GM21737 (cell line): ENCODE measurements around the gene SHQ1.
"Not testable (repeated sequence)": the region's sequence is repeated elsewhere in the genome, so short reads cannot be mapped to it uniquely, and the experiment has no call there.

Experiments used
- ATAC-seq: cut with Tn5 transposase; IDR thresholded peaks from one replicate; pipeline ENCODE4 v1.9.1; 2021; ENCODE audit warnings: mild to moderate bottlenecking, moderate library complexity; ENCODE audit not compliant: unreplicated experiment

SHQ1 gene

GRCh38 chr3:72722930-72723726 lies 125.1 kb downstream of the SHQ1 start:
- ATAC-seq: no peak

- no peak for ATAC-seq
Observed at GRCh38 chr3:72721683-72722381, 126.4 kb downstream of the SHQ1 start.

GRCh38 chr3:72720566-72720965 lies 127.7 kb downstream of the SHQ1 start:
- ATAC-seq: no peak

- ATAC-seq: no peak
Observed at GRCh38 chr3:72719137-72719536, 129.1 kb downstream of the SHQ1 start.

- not testable (repeated sequence) for ATAC-seq
Observed at GRCh38 chr3:72714135-72714534, 134.1 kb downstream of the SHQ1 start.

- ATAC-seq: not testable (repeated sequence)
Observed at GRCh38 chr3:72710471-72710870, 137.8 kb downstream of the SHQ1 start.

GRCh38 chr3:72708441-72708840 lies 139.8 kb downstream of the SHQ1 start:
- no peak for ATAC-seq

GRCh38 chr3:72702997-72703396 lies 145.2 kb downstream of the SHQ1 start:
- no peak for ATAC-seq

- ATAC-seq: no peak
Observed at GRCh38 chr3:72702390-72702789, 145.9 kb downstream of the SHQ1 start.

GRCh38 chr3:72700106-72700505 lies 148.1 kb downstream of the SHQ1 start:
- ATAC-seq: no peak

- no peak for ATAC-seq
Observed at GRCh38 chr3:72699631-72700030, 148.6 kb downstream of the SHQ1 start.
